HepG2 (cell line): ENCODE results near the gene SMIM28. TPM values are rescaled to one million over a fixed set of nuclear protein-coding genes. Genes with fewer than 3 reads are reported as not detected.
A peak's percentile ranks its signal among the peaks of the same experiment; 100 is the strongest.

Experiments used
- ARID2 ChIP-seq: sonication (generic); formaldehyde crosslinking; IDR thresholded peaks from 2 replicates; pipeline ENCODE4 v1.8.1; 2022; ENCODE audit warnings: mild to moderate bottlenecking, missing genetic modification reagents, borderline replicate concordance
- FOXO1 ChIP-seq: sonication (generic); formaldehyde crosslinking; IDR thresholded peaks from 2 replicates; pipeline ENCODE4 v1.4.0; 2020; ENCODE audit warnings: missing genetic modification reagents
- HDAC2 ChIP-seq: sonication (generic); formaldehyde crosslinking; IDR thresholded peaks from 2 replicates; pipeline ENCODE4 v1.4.0; 2020; ENCODE audit warnings: missing genetic modification reagents
- IKZF5 ChIP-seq: IDR thresholded peaks from 2 replicates; pipeline ENCODE4 v1.6.1; 2018; ENCODE audit warnings: missing genetic modification reagents, mild to moderate bottlenecking, missing compliant biosample characterization
- MAFF ChIP-seq: IDR thresholded peaks from 2 replicates; pipeline ENCODE4 v1.6.1; 2011; ENCODE audit warnings: low read depth, low read length, improper control_type of control experiment
- MED8 ChIP-seq: sonication (generic); formaldehyde crosslinking; IDR thresholded peaks from 2 replicates; pipeline ENCODE4 v1.8.1; 2023; ENCODE audit warnings: mild to moderate bottlenecking, missing genetic modification reagents; ENCODE audit not compliant: insufficient replicate concordance
- NFKBIZ ChIP-seq: IDR thresholded peaks from 2 replicates; pipeline ENCODE4 v1.6.1; 2018; ENCODE audit warnings: missing genetic modification reagents, missing compliant biosample characterization
- RAD51 ChIP-seq: fragments of 450-650 bp; IDR thresholded peaks from 2 replicates; pipeline ENCODE4 v1.6.1; 2016; ENCODE audit warnings: borderline replicate concordance
- RNF2 ChIP-seq: fragments of 450-650 bp; conservative IDR thresholded peaks from 2 replicates; pipeline ENCODE4 v1.6.1; 2016; ENCODE audit warnings: low read depth
- TARDBP ChIP-seq: sonication (generic); formaldehyde crosslinking; IDR thresholded peaks from 2 replicates; pipeline ENCODE4 v1.8.0; 2022; ENCODE audit warnings: mild to moderate bottlenecking, missing genetic modification reagents
- ZBTB10 ChIP-seq: sonication (generic); formaldehyde crosslinking; IDR thresholded peaks from 2 replicates; pipeline ENCODE4 v1.4.0; 2020; ENCODE audit warnings: missing genetic modification reagents, borderline replicate concordance
- ZC3H4 ChIP-seq: sonication (generic); formaldehyde crosslinking; IDR thresholded peaks from 2 replicates; pipeline ENCODE4 v1.4.0; 2020; ENCODE audit warnings: missing genetic modification reagents, borderline replicate concordance
- ZFP36 ChIP-seq: fragments of 150-350 bp; IDR thresholded peaks from 2 replicates; pipeline ENCODE4 v1.6.1; 2018; ENCODE audit warnings: borderline replicate concordance, low read length, low read depth; ENCODE audit not compliant: partially characterized antibody
- ZNF333 ChIP-seq: sonication (generic); formaldehyde crosslinking; IDR thresholded peaks from 2 replicates; pipeline ENCODE4 v1.4.0; 2020; ENCODE audit warnings: mild to moderate bottlenecking, missing genetic modification reagents, borderline replicate concordance
- ZNF543 ChIP-seq: sonication (generic); formaldehyde crosslinking; IDR thresholded peaks from 2 replicates; pipeline ENCODE4 v1.4.0; 2020; ENCODE audit warnings: mild to moderate bottlenecking, missing genetic modification reagents
- ZNF546 ChIP-seq: sonication (generic); formaldehyde crosslinking; conservative IDR thresholded peaks from 2 replicates; pipeline ENCODE4 v1.8.1; 2023; ENCODE audit warnings: mild to moderate bottlenecking, missing genetic modification reagents
- ZNF550 ChIP-seq: sonication (generic); formaldehyde crosslinking; IDR thresholded peaks from 2 replicates; pipeline ENCODE4 v1.4.0; 2020; ENCODE audit warnings: mild to moderate bottlenecking, missing genetic modification reagents, borderline replicate concordance
- ZNF572 ChIP-seq: sonication (generic); formaldehyde crosslinking; IDR thresholded peaks from 2 replicates; pipeline ENCODE4 v1.5.1; 2020; ENCODE audit warnings: mild to moderate bottlenecking, missing genetic modification reagents
- ZSCAN31 ChIP-seq: sonication (generic); formaldehyde crosslinking; IDR thresholded peaks from 2 replicates; pipeline ENCODE4 v1.5.0; 2020; ENCODE audit warnings: low read depth, mild to moderate bottlenecking, missing genetic modification reagents
- polyA plus RNA-seq, 8 experiments: library from polyadenylated mRNA; depleted of rRNA in 3 of 8; stranded (reverse) in 7 of 8; unstranded in 1 of 8; fragments of >200 nt; fragmentation: Illumina TruSeq in 4 of 8; extraction: Trizol in 4 of 8; gene quantifications; 2 replicates each; pipeline versions ENCODE4 v1.2.1 to v1.2.3, GENCODE V29; 2011 to 2016; ENCODE audit warnings: low read depth in 4 of 8, missing spikeins in 1 of 8, mixed read lengths in 1 of 8; ENCODE audit not compliant: insufficient read depth in 1 of 8
- total RNA-seq, 5 experiments: library from RNA; depleted of rRNA; stranded (reverse); fragments of >200 nt; fragmentation: Illumina TruSeq; extraction: Trizol; gene quantifications; 2 replicates each; pipeline ENCODE4 v1.2.3, GENCODE V29; 2016; ENCODE audit warnings: low read depth in 1 of 5
- TF ChIP-seq, protein P1 (sequence below): sonication (generic); formaldehyde crosslinking; IDR thresholded peaks from 2 replicates; pipeline ENCODE4 v1.8.0; 2022; ENCODE audit warnings: mild to moderate bottlenecking, missing genetic modification reagents, moderate library complexity
- TF ChIP-seq, protein P2 (sequence below): sonication (generic); formaldehyde crosslinking; IDR thresholded peaks from 2 replicates; pipeline ENCODE4 v1.5.1; 2020; ENCODE audit warnings: mild to moderate bottlenecking, missing genetic modification reagents, moderate library complexity
- TF ChIP-seq, protein P3 (sequence below): sonication (generic); formaldehyde crosslinking; IDR thresholded peaks from 2 replicates; pipeline ENCODE4 v1.4.0; 2020; ENCODE audit warnings: mild to moderate bottlenecking, missing genetic modification reagents
- TF ChIP-seq, protein P4 (sequence below): IDR thresholded peaks from 2 replicates; pipeline ENCODE4 v1.6.1; 2016

SMIM28 gene
- total and polyA plus RNA-seq, 2 of the 13 experiments (the other 11 are each of a cell fraction or from before 2014, with no cell fraction given), result not detected

DNA sequence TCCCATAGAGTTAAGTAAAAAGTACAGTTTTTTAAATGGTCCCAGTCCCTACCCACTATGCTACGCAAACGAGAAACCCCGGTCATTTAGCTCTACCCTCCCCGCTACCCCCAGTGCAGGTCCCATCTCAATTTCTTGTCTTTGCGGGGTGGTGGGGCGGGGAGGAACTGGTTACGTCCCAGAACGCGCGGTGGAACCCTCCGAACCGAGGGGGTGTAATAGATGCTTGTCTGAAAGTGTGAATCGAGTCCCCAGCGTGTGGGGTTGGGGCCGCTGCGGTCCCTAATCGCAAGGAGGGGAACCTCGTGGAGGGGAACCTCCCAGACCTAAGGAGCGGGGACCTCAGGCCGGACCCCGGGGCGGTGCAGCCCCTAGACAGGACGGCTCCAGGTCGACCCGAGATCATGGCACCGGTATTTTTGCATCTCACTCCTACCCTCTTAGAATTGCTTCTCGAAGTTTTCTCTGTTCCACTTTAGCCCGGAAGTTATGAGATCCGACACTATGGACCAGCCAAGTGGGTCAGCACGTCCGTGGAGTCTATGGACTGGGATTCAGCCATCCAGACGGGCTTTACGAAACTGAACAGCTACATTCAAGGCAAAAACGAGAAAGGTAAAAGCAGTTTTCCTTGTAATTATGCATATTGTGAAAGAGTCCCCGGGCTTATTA, 27.1 kb downstream of the SMIM28 start (continued):
- TF ChIP-seq ZBTB10 (CRISPR knock-in tag) (no peak), ZFP36 (no peak), ZSCAN31 (CRISPR knock-in tag) (no peak), RAD51 (no peak), MAFF (no peak), ZNF543 (CRISPR knock-in tag) (no peak), ZNF550 (CRISPR knock-in tag) (0 out of 2 replicates have a peak, but pooled peaks have one; percentile 62), ARID2 (peak; percentile 67; the same call in 1 of the 2 replicates), ZNF333 (CRISPR knock-in tag) (0 out of 2 replicates have a peak, but pooled peaks have one; percentile 27), TARDBP (CRISPR knock-in tag) (peak; percentile 38; the same call in 1 of the 2 replicates), RNF2 (no peak), ZNF572 (CRISPR knock-in tag) (peak; percentile 91), IKZF5 (CRISPR knock-in tag) (peak; percentile 40; the same call in 1 of the 2 replicates), FOXO1 (CRISPR knock-in tag) (0 out of 2 replicates have a peak, but pooled peaks have one; percentile 11), HDAC2 (no peak), ZC3H4 (no peak), NFKBIZ (CRISPR knock-in tag) (no peak), ZNF546 (CRISPR knock-in tag) (no peak), MED8 (CRISPR knock-in tag) (no peak)
- TF ChIP-seq, protein P1, sequence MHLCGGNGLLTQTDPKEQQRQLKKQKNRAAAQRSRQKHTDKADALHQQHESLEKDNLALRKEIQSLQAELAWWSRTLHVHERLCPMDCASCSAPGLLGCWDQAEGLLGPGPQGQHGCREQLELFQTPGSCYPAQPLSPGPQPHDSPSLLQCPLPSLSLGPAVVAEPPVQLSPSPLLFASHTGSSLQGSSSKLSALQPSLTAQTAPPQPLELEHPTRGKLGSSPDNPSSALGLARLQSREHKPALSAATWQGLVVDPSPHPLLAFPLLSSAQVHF, result no peak
- TF ChIP-seq, protein P2, sequence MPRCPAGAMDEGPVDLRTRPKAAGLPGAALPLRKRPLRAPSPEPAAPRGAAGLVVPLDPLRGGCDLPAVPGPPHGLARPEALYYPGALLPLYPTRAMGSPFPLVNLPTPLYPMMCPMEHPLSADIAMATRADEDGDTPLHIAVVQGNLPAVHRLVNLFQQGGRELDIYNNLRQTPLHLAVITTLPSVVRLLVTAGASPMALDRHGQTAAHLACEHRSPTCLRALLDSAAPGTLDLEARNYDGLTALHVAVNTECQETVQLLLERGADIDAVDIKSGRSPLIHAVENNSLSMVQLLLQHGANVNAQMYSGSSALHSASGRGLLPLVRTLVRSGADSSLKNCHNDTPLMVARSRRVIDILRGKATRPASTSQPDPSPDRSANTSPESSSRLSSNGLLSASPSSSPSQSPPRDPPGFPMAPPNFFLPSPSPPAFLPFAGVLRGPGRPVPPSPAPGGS (CRISPR knock-in tag), result peak; percentile 41; the same call in 1 of the 2 replicates
- TF ChIP-seq, protein P3, sequence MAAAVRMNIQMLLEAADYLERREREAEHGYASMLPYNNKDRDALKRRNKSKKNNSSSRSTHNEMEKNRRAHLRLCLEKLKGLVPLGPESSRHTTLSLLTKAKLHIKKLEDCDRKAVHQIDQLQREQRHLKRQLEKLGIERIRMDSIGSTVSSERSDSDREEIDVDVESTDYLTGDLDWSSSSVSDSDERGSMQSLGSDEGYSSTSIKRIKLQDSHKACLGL, result no peak; the same call in 1 of the 2 replicates
- TF ChIP-seq, protein P4, sequence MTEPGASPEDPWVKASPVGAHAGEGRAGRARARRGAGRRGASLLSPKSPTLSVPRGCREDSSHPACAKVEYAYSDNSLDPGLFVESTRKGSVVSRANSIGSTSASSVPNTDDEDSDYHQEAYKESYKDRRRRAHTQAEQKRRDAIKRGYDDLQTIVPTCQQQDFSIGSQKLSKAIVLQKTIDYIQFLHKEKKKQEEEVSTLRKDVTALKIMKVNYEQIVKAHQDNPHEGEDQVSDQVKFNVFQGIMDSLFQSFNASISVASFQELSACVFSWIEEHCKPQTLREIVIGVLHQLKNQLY (CRISPR knock-in tag), result no peak
